Activated CD8-positive, alpha-beta T cell treated with anti-CD3 and anti-CD28 coated beads for 36 hours (primary cell): ENCODE results near the gene TNS3. TPM values are rescaled to one million over a fixed set of nuclear protein-coding genes. Genes with fewer than 3 reads are reported as not detected.

Experiments used
- ATAC-seq: fragments of 200-7000 bp; cut with Tn5 transposase; one replicate; pipeline ENCODE4 v1.10.0; 2021; ENCODE audit warnings: mild to moderate bottlenecking, moderate library complexity
- CTCF ChIA-PET: fragments of 350-600 bp; sonication (Branson Sonifier 250); formaldehyde crosslinking; loops from one replicate; lab custom pipeline; 2021; ENCODE audit warnings: antibody characterized with exemption; lab: Charles Lee
- POLR2A ChIA-PET: fragments of 350-600 bp; sonication (Branson Sonifier 250); formaldehyde crosslinking; loops from one replicate; lab custom pipeline; 2021; ENCODE audit warnings: antibody characterized with exemption; lab: Charles Lee
- DNase-seq: peaks from one replicate; pipeline ENCODE4 v3.0.0-alpha.2; 2020
- H3K27ac Mint-ChIP-seq: one replicate; pipeline ENCODE4 v1.8.0; 2021; ENCODE audit warnings: mild to moderate bottlenecking, mixed read lengths
- H3K27me3 Mint-ChIP-seq: one replicate; pipeline ENCODE4 v1.8.0; 2021; ENCODE audit warnings: mixed read lengths
- H3K36me3 Mint-ChIP-seq: one replicate; pipeline ENCODE4 v1.8.0; 2021; ENCODE audit warnings: low read depth, mixed read lengths
- H3K4me1 Mint-ChIP-seq: one replicate; pipeline ENCODE4 v1.8.0; 2021; ENCODE audit warnings: low read depth, mixed read lengths
- H3K4me3 Mint-ChIP-seq: one replicate; pipeline ENCODE4 v1.8.0; 2021; ENCODE audit warnings: mild to moderate bottlenecking, moderate library complexity, mixed read lengths
- H3K9me3 Mint-ChIP-seq: one replicate; pipeline ENCODE4 v1.8.0; 2021; ENCODE audit warnings: mixed read lengths
- CTCF ChIP-seq: fragments of 200-600 bp; IDR thresholded peaks from one replicate; pipeline ENCODE4 v1.8.0; 2022; ENCODE audit warnings: antibody characterized with exemption, mild to moderate bottlenecking
- intact Hi-C: fragments of 100-400 bp; cut with micrococcal nuclease; formaldehyde crosslinking; loops from one replicate; pipeline ENCODE4 v1.10.0; 2022
- total RNA-seq, 2 experiments: library from RNA; stranded (reverse); gene quantifications; one replicate each; pipeline ENCODE4 v1.2.3, GENCODE V29; 2021

TNS3 gene
- total RNA-seq, 2 experiments from 2014 or later: 0.04 to 0.16 TPM

GRCh38 chr7:47536661-47537611, 45.0 kb downstream of the TNS3 start:
- DNase-seq (no peak), ATAC-seq (no peak)
- H3K27me3 Mint-ChIP-seq: peaks cover 17% of the 10 kb centered on the region
- CTCF ChIA-PET: no interaction called here
- H3K9me3 Mint-ChIP-seq: no peaks in the 10 kb centered on the region
- intact Hi-C loops: no loop called here
- no peaks in the 10 kb centered on the region for H3K36me3 Mint-ChIP-seq
- H3K4me1 Mint-ChIP-seq: no peaks in the 10 kb centered on the region
- H3K4me3 Mint-ChIP-seq: no peak overlapping the region
- no peak for TF ChIP-seq CTCF
- H3K27ac Mint-ChIP-seq: no peak overlapping the region
- POLR2A ChIA-PET: no interaction called here

GRCh38 chr7:47535704-47536628, 45.9 kb downstream of the TNS3 start:
- TF ChIP-seq CTCF: no peak
- ATAC-seq: no peak

GRCh38 chr7:47535035-47535703, 46.7 kb downstream of the TNS3 start:
- intact Hi-C loops: no loop called here
- TF ChIP-seq CTCF: no peak
- ChIA-PET POLR2A (no interaction called here), CTCF (no interaction called here)
- Mint-ChIP-seq H3K27me3 (peaks cover 14% of the 10 kb centered on the region), H3K4me3 (no peak overlapping the region), H3K4me1 (no peaks in the 10 kb centered on the region), H3K9me3 (no peaks in the 10 kb centered on the region), H3K36me3 (no peaks in the 10 kb centered on the region), H3K27ac (no peak overlapping the region)
- DNase-seq (no peak), ATAC-seq (no peak)

More at GRCh38 chr7:47535704-47536628, 45.9 kb downstream of the TNS3 start:
- intact Hi-C loops: no loop called here
- ChIA-PET CTCF (no interaction called here), POLR2A (no interaction called here)
- no peak overlapping the region for H3K27ac Mint-ChIP-seq
- no peak overlapping the region for H3K4me3 Mint-ChIP-seq
- H3K27me3 Mint-ChIP-seq: peaks cover 17% of the 10 kb centered on the region
- no peak for DNase-seq
- no peaks in the 10 kb centered on the region for H3K36me3 Mint-ChIP-seq
- H3K9me3 Mint-ChIP-seq: no peaks in the 10 kb centered on the region
- H3K4me1 Mint-ChIP-seq: no peaks in the 10 kb centered on the region

- H3K27me3 Mint-ChIP-seq: peaks cover 14% of the 10 kb centered on the region
- ATAC-seq (no peak), DNase-seq (no peak)
- TF ChIP-seq CTCF: no peak
- no peak overlapping the region for H3K27ac Mint-ChIP-seq
- ChIA-PET CTCF (no interaction called here), POLR2A (no interaction called here)
- no peak overlapping the region for H3K4me3 Mint-ChIP-seq
- no peaks in the 10 kb centered on the region for H3K9me3 Mint-ChIP-seq
- intact Hi-C loops: no loop called here
- no peaks in the 10 kb centered on the region for H3K36me3 Mint-ChIP-seq
- H3K4me1 Mint-ChIP-seq: no peaks in the 10 kb centered on the region
Observed at GRCh38 chr7:47534322-47535034, 47.4 kb downstream of the TNS3 start.
